Cardiac muscle cell (in vitro differentiated cells and primary cell): ENCODE results near the gene TLR10. TPM values are rescaled to one million over a fixed set of nuclear protein-coding genes. Genes with fewer than 3 reads are reported as not detected.

ENCODE experiments used
- DNase-seq, 2 donors: peaks; one replicate each; pipeline versions ENCODE4 v3.0.0 to v3.0.0-alpha.2; 2010 to 2017; ENCODE audit warnings: low read depth in 1 of 2, low spot score in 1 of 2
- H3K27ac ChIP-seq: fragments of 200-600 bp; sonication (generic); 2 replicates; pipeline ENCODE4 v1.5.1; 2016
- H3K27me3 ChIP-seq: fragments of 200-600 bp; sonication (generic); 2 replicates; pipeline ENCODE4 v1.6.0; 2016; ENCODE audit warnings: control low read depth
- H3K36me3 ChIP-seq: fragments of 200-600 bp; sonication (generic); 2 replicates; pipeline ENCODE4 v1.5.1; 2016; ENCODE audit warnings: control low read depth
- H3K4me1 ChIP-seq: fragments of 200-600 bp; sonication (generic); 2 replicates; pipeline ENCODE4 v1.8.1; 2017; ENCODE audit warnings: low read depth, mild to moderate bottlenecking, mixed run types
- H3K4me3 ChIP-seq: fragments of 200-600 bp; sonication (generic); 2 replicates; pipeline ENCODE4 v1.5.1; 2016; ENCODE audit warnings: mild to moderate bottlenecking
- H3K9me3 ChIP-seq: fragments of 200-600 bp; sonication (generic); 2 replicates; pipeline ENCODE4 v1.5.1; 2017; ENCODE audit warnings: low read depth, mild to moderate bottlenecking, control low read depth
- CTCF ChIP-seq: IDR thresholded peaks from 2 replicates; pipeline ENCODE4 v1.5.1; 2012; ENCODE audit warnings: low read depth, mild to moderate bottlenecking, low read length
- polyA plus RNA-seq: library from polyadenylated mRNA; unstranded; fragments of >200 nt; fragmentation: Nextera tagmentation; extraction: Ambion mirVana; gene quantifications from 2 replicates; pipeline ENCODE4 v1.2.1, GENCODE V29; 2016
- total RNA-seq: library from RNA; depleted of rRNA; stranded (reverse); fragments of >200 nt; gene quantifications from 2 replicates; pipeline ENCODE4 v1.2.3, GENCODE V29; 2016

The TLR10 gene
- total and polyA plus RNA-seq, 2 experiments from 2014 or later: not detected

GRCh38 chr4:38785041-38785790 lies 2.4 kb upstream of the TLR10 start:
- no peak for TF ChIP-seq CTCF
- no peak for DNase-seq
- H3K27me3 ChIP-seq: no peaks in the 10 kb centered on the region
- no peaks in the 10 kb centered on the region for H3K36me3 ChIP-seq
- H3K4me3 ChIP-seq: no peak overlapping the region
- no peaks in the 10 kb centered on the region for H3K9me3 ChIP-seq
- no peaks in the 10 kb centered on the region for H3K4me1 ChIP-seq
- H3K27ac ChIP-seq: no peak overlapping the region

GRCh38 chr4:38784141-38784540 lies 1.4 kb upstream of the TLR10 start:
- no peaks in the 10 kb centered on the region for H3K36me3 ChIP-seq
- no peaks in the 10 kb centered on the region for H3K9me3 ChIP-seq
- H3K27ac ChIP-seq: no peak overlapping the region
- no peak overlapping the region for H3K4me3 ChIP-seq
- no peaks in the 10 kb centered on the region for H3K4me1 ChIP-seq
- no peak for TF ChIP-seq CTCF
- no peaks in the 10 kb centered on the region for H3K27me3 ChIP-seq
- DNase-seq: no peak

- no peaks in the 10 kb centered on the region for H3K27me3 ChIP-seq
- no peak overlapping the region for H3K27ac ChIP-seq
- TF ChIP-seq CTCF: no peak
- no peaks in the 10 kb centered on the region for H3K4me1 ChIP-seq
- H3K9me3 ChIP-seq: no peaks in the 10 kb centered on the region
- no peak for DNase-seq
- no peaks in the 10 kb centered on the region for H3K36me3 ChIP-seq
- no peak overlapping the region for H3K4me3 ChIP-seq
These were observed 295 bp upstream of the TLR10 start for GRCh38 chr4:38783109-38783460.

GRCh38 chr4:38781854-38782261 lies 932 bp downstream of the TLR10 start:
- Histone ChIP-seq H3K36me3 (no peaks in the 10 kb centered on the region), H3K27ac (no peak overlapping the region), H3K4me1 (no peaks in the 10 kb centered on the region), H3K4me3 (no peak overlapping the region), H3K27me3 (no peaks in the 10 kb centered on the region), H3K9me3 (no peaks in the 10 kb centered on the region)
- TF ChIP-seq CTCF: no peak
- no peak for DNase-seq

GRCh38 chr4:38780833-38781484 lies 1.8 kb downstream of the TLR10 start:
- DNase-seq: no peak
- Histone ChIP-seq H3K9me3 (no peaks in the 10 kb centered on the region), H3K4me3 (no peak overlapping the region), H3K36me3 (no peaks in the 10 kb centered on the region), H3K27me3 (no peaks in the 10 kb centered on the region), H3K27ac (no peak overlapping the region), H3K4me1 (no peaks in the 10 kb centered on the region)
- no peak for TF ChIP-seq CTCF
